Hepatocyte (in vitro differentiated cells): ENCODE data around the gene SORBS2. TPM values are rescaled to one million over a fixed set of nuclear protein-coding genes. Genes with fewer than 3 reads are reported as not detected.

Experiments
- DNase-seq: peaks from one replicate; pipeline ENCODE4 v3.0.0-alpha.2; 2016; ENCODE audit warnings: low spot score
- H2AFZ ChIP-seq: fragments of 200-600 bp; sonication (generic); 2 replicates; pipeline ENCODE4 v1.6.0; 2016; ENCODE audit warnings: antibody characterized with exemption, mild to moderate bottlenecking
- H3K27ac ChIP-seq: fragments of 200-600 bp; sonication (generic); 2 replicates; pipeline ENCODE4 v1.5.1; 2016; ENCODE audit warnings: mild to moderate bottlenecking
- H3K27me3 ChIP-seq: fragments of 200-600 bp; sonication (generic); 2 replicates; pipeline ENCODE4 v1.6.1; 2016
- H3K36me3 ChIP-seq: fragments of 200-600 bp; sonication (generic); replicated peaks from 2 replicates; pipeline ENCODE4 v1.5.1; 2016; ENCODE audit warnings: low read depth; ENCODE audit not compliant: insufficient read depth
- H3K4me1 ChIP-seq: fragments of 200-600 bp; sonication (generic); 2 replicates; pipeline ENCODE4 v1.5.1; 2016; ENCODE audit warnings: mild to moderate bottlenecking, moderate library complexity; ENCODE audit not compliant: insufficient read depth
- H3K4me2 ChIP-seq: fragments of 200-600 bp; sonication (generic); 2 replicates; pipeline ENCODE4 v1.6.0; 2016
- H3K4me3 ChIP-seq: fragments of 200-600 bp; sonication (generic); 2 replicates; pipeline ENCODE4 v1.5.1; 2016; ENCODE audit warnings: mild to moderate bottlenecking
- H3K79me2 ChIP-seq: fragments of 200-600 bp; sonication (generic); 2 replicates; pipeline ENCODE4 v1.6.0; 2017; ENCODE audit warnings: mild to moderate bottlenecking
- H3K9me2 ChIP-seq: fragments of 200-600 bp; sonication (generic); replicated peaks from 2 replicates; pipeline ENCODE4 v1.6.0; 2017; ENCODE audit warnings: mild to moderate bottlenecking; ENCODE audit not compliant: insufficient read depth
- H3K9me3 ChIP-seq: fragments of 200-600 bp; sonication (generic); 2 replicates; pipeline ENCODE4 v1.5.1; 2016; ENCODE audit warnings: low read depth, mild to moderate bottlenecking
- H4K20me1 ChIP-seq: fragments of 200-600 bp; sonication (generic); 2 replicates; pipeline ENCODE4 v1.6.0; 2016; ENCODE audit warnings: mild to moderate bottlenecking; ENCODE audit not compliant: insufficient read depth, poor library complexity, severe bottlenecking
- EZH2 ChIP-seq: fragments of 200-600 bp; sonication (generic); IDR thresholded peaks from 2 replicates; pipeline ENCODE4 v1.6.1; 2016; ENCODE audit warnings: antibody characterized with exemption, mild to moderate bottlenecking, borderline replicate concordance
- EZH2phosphoT487 ChIP-seq: fragments of 200-600 bp; sonication (generic); IDR thresholded peaks from one replicate; pipeline ENCODE4 v1.6.1; 2018; ENCODE audit warnings: antibody characterized with exemption, mild to moderate bottlenecking, low read depth, moderate library complexity; ENCODE audit not compliant: unreplicated experiment, severe bottlenecking
- WGBS: methylation state at CpG from one replicate; pipeline ENCODE4 v1.1.6; 2016; ENCODE audit warnings: low lambda C conversion rate; ENCODE audit errors: missing lambda C conversion rate; 5-methylcytosine and 5-hydroxymethylcytosine counted together
- polyA plus RNA-seq: library from polyadenylated mRNA; unstranded; fragments of >200 nt; fragmentation: Nextera tagmentation; extraction: Ambion mirVana; gene quantifications from 2 replicates; pipeline ENCODE4 v1.2.1, GENCODE V29; 2016
- total RNA-seq: library from RNA; depleted of rRNA; stranded (reverse); fragments of >200 nt; gene quantifications from 2 replicates; pipeline ENCODE4 v1.2.3, GENCODE V29; 2014
- TF ChIP-seq, protein P1 (sequence below): fragments of 200-600 bp; sonication (generic); IDR thresholded peaks from 2 replicates; pipeline ENCODE4 v1.5.1; 2016; ENCODE audit warnings: antibody characterized with exemption, mild to moderate bottlenecking; ENCODE audit not compliant: poor library complexity

Gene SORBS2
- total and polyA plus RNA-seq, 2 experiments from 2014 or later, result 43.4 to 52.1 TPM

DNA sequence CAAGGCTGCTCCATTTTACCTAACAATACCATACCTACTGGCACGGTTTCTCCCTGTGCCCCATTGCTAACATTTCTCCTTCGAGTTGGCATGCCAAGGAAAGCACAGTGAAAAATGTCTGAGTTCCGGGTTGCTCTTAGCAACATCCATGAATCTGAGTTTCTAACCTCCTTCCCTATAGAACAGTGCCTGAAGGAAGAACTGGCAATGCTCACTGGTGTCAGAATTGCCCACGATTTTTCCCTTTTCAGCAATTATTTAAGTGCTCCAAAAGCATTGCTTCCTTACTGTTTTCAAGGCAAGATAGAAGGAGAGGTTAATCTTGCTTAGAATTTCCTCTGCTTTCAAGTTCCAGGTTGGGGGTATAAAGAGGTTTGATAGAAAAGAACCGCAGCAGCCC is 75.1 kb downstream of the SORBS2 start:
- DNase-seq, result no peak
- 94% methylated on average over 5 of the region's 5 CpGs for WGBS
- no peaks in the 10 kb centered on the region for H3K4me1 ChIP-seq

DNA sequence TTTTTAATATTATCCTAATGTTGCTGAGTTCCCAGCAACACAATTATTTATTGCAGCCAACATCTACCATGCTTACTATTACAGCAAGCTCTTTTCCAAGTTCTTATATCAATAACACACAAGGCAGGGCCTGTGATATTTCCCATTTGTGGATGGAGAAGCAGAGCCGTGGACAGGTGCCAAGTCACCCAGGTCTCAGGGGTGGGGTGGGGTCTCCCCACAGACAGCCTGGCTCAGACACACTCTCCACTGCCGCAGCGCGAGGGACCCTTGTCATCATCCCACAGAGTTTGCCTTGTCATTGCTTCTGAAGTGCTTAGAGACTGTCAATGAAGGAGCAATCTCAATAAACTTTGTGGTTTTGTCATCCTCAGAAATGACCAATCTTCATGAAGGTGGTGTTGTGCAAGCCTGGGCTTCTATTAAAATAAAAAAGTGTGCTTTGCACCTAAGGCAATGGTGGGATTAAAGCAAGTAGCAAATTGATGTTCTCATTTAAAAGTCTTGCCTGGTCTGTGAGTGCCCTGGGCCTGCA is 76.1 kb downstream of the SORBS2 start:
- Histone ChIP-seq H3K9me3 (no peaks in the 10 kb centered on the region), H2AFZ (no peak overlapping the region), H4K20me1 (no peaks in the 10 kb centered on the region), H3K27me3 (no peaks in the 10 kb centered on the region), H3K27ac (no peak overlapping the region), H3K79me2 (no peaks in the 10 kb centered on the region), H3K4me1 (peaks cover 3% of the 10 kb centered on the region), H3K4me2 (no peak overlapping the region), H3K4me3 (no peak overlapping the region), H3K9me2 (no peaks in the 10 kb centered on the region), H3K36me3 (no peaks in the 10 kb centered on the region)
- TF ChIP-seq EZH2 (no peak), EZH2phosphoT487 (no peak)
- TF ChIP-seq, protein P1, sequence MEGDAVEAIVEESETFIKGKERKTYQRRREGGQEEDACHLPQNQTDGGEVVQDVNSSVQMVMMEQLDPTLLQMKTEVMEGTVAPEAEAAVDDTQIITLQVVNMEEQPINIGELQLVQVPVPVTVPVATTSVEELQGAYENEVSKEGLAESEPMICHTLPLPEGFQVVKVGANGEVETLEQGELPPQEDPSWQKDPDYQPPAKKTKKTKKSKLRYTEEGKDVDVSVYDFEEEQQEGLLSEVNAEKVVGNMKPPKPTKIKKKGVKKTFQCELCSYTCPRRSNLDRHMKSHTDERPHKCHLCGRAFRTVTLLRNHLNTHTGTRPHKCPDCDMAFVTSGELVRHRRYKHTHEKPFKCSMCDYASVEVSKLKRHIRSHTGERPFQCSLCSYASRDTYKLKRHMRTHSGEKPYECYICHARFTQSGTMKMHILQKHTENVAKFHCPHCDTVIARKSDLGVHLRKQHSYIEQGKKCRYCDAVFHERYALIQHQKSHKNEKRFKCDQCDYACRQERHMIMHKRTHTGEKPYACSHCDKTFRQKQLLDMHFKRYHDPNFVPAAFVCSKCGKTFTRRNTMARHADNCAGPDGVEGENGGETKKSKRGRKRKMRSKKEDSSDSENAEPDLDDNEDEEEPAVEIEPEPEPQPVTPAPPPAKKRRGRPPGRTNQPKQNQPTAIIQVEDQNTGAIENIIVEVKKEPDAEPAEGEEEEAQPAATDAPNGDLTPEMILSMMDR, result no peak
- WGBS, result 98% methylated on average over 4 of the region's 4 CpGs
- DNase-seq, result no peak

More for the DNA sequence above, 75.1 kb downstream of the SORBS2 start:
- H3K9me2 ChIP-seq, result no peaks in the 10 kb centered on the region
- no peak overlapping the region for H3K4me3 ChIP-seq
- no peaks in the 10 kb centered on the region for H4K20me1 ChIP-seq
- H3K4me2 ChIP-seq, result no peak overlapping the region
- H3K9me3 ChIP-seq, result no peaks in the 10 kb centered on the region
- H3K27me3 ChIP-seq, result no peaks in the 10 kb centered on the region
- TF ChIP-seq, protein P1, result no peak
- TF ChIP-seq EZH2, result no peak
- no peak for TF ChIP-seq EZH2phosphoT487
- no peaks in the 10 kb centered on the region for H3K79me2 ChIP-seq
- no peaks in the 10 kb centered on the region for H3K36me3 ChIP-seq
- no peak overlapping the region for H2AFZ ChIP-seq
- no peak overlapping the region for H3K27ac ChIP-seq

DNA sequence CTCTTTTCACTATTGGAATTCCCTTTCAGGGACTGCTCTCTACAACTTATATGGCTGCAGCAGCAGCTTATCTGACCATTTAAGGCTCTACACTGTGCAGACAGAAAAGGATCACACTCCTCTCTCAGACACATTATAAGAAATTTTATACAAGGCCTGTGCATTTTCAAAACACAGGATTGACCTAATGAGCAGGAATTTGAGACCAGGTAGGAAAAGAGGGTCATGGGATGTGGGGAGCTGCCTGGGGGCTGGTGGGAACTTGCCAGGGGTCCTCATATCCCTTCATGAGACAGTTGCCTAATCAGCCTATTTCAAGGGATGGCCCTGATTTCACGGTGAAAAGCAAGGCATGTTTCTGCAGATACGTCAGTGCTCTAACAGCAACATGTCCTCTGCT is 77.1 kb downstream of the SORBS2 start:
- H2AFZ ChIP-seq, result no peak overlapping the region
- H3K79me2 ChIP-seq, result no peaks in the 10 kb centered on the region
- TF ChIP-seq EZH2phosphoT487 (no peak), EZH2 (no peak)
- TF ChIP-seq, protein P1, result no peak
- no peaks in the 10 kb centered on the region for H3K36me3 ChIP-seq
- H4K20me1 ChIP-seq, result no peaks in the 10 kb centered on the region
- no peaks in the 10 kb centered on the region for H3K27me3 ChIP-seq
- DNase-seq, result no peak
- no peak overlapping the region for H3K4me3 ChIP-seq
- no peak overlapping the region for H3K27ac ChIP-seq
- WGBS, result 70% methylated on average over 2 of the region's 2 CpGs
- H3K4me2 ChIP-seq, result no peak overlapping the region
- no peaks in the 10 kb centered on the region for H3K9me3 ChIP-seq
- no peaks in the 10 kb centered on the region for H3K9me2 ChIP-seq
- H3K4me1 ChIP-seq, result peaks cover 3% of the 10 kb centered on the region

DNA sequence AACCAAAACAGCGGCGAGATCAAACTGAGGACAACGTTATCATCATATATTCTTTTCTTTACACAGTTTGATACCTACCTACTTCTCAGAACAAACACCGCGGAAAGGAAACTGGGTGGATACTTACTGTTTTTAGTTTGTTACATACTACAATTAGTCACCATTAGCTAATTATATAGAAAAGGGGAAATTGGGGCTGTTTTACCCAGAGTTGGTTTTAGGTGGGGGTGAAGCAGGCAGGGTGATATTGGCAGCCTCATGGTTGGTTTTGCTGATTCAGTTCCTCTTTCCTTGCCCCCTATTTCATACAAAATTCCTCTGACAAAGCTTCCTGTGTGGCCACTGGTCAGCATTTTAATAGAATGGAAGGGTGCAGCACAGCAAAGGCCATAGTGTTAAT is 77.8 kb downstream of the SORBS2 start:
- WGBS, result 97% methylated on average over 5 of the region's 5 CpGs
- Histone ChIP-seq H3K27me3 (no peaks in the 10 kb centered on the region), H3K9me2 (no peaks in the 10 kb centered on the region), H3K4me1 (peaks cover 3% of the 10 kb centered on the region), H3K4me2 (no peak overlapping the region), H3K79me2 (no peaks in the 10 kb centered on the region), H3K27ac (no peak overlapping the region), H4K20me1 (no peaks in the 10 kb centered on the region), H3K4me3 (no peak overlapping the region), H2AFZ (no peak overlapping the region), H3K9me3 (no peaks in the 10 kb centered on the region), H3K36me3 (no peaks in the 10 kb centered on the region)
- TF ChIP-seq, protein P1, result no peak
- TF ChIP-seq EZH2 (no peak), EZH2phosphoT487 (no peak)
- DNase-seq, result no peak
